Measurements from ENCODE around the gene ZBTB16. TPM values are rescaled to one million over a fixed set of nuclear protein-coding genes. Genes with fewer than 3 reads are reported as not detected.

ZBTB16 gene
- total RNA-seq, 1 experiment from 2014 or later = not detected

DNA sequence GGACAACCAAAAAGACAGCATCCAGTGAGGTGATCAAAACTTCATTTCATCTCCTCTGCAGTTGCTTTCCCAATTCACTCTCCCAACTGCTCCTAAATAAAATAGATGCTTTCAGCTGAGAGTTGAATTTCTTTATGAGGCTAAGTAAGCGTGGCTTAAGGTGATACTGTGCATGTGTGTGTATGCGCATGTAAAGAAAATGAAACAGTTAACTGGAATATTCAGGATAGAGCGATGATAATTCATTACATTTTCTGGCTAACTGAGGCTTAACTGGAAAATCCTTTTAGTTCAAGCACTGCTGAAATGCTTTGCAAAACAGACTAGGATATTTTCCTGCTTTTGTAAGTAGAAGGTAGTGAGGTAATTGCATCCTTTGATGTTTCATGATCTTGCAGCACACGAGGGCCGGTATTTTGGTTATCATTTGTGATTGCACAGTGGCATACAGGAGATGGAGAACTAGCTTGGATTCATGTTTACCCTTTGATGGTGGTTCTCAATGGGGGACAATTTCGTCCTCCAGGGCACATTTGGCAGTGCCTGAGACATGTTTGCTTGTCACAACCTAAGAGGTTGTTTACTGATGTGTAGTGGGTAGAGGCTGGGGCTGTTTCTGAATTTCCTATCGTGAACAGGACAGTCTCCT, 71.2 kb downstream of the ZBTB16 start:
- DNase-seq (ENCODE audit: low read depth) = no peak

DNA sequence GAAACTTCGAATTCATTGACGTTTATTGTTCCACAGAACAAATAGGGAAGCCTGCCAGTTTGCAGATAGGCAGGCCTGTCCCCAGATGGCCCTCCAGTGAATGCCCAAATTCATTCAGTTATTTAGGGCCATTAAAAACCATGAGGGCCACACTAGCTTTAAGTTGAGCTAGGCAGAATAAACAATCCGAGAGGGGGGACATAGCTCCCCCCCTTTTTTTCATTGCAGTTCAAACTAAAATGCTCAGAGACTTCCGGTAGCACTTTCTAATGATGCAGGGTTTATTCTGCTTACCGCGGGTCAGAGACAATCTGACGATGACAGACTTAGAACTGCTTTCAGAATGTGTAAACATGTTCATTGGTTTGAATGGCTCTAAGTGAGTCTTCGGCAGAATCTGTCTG, 72.0 kb downstream of the ZBTB16 start:
- DNase-seq (ENCODE audit: low read depth) = no peak

DNA sequence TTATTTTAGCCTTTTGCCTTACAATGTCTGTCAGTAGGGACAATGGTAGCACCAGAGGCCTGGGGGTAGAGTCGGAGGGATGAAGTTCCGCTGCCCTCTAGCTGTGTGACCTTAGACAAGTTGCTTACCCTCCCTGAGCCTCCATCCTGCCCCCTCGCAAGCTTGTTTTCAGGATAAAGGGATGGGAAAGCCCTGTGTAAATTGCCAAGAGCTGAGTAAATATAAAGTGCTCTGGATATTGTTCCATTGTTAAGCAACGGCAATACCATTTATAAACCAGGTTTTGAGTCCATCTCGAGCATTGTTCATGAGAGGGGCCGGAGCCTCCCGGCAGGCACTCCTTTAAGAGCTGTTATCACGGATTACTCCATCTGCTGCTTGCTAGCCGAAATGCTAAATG, 72.9 kb downstream of the ZBTB16 start:
- DNase-seq (ENCODE audit: low read depth) = no peak

DNA sequence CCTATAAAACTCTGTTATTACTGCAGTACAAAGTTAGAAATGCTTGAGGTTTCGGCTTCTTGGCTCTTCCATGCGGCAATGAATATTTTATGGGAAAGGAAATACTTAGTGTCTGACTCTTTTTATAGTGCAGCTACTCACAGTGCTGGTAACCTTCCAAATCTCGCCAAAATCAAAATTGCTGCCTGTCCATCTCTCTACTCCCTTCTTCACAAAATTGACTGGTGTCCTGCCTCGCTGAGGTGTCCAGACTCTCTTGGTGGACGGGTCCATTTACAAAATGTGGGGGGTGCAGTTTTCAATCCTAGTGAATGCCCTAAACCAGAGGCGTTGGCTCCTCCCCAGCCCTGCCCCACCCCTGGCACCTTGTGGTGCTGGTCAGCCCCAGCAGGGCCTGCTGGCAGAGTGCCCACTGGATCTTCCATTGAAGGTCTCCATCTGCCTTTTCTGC, 73.5 kb downstream of the ZBTB16 start:
- DNase-seq (ENCODE audit: low read depth) = peak; percentile 78

DNA sequence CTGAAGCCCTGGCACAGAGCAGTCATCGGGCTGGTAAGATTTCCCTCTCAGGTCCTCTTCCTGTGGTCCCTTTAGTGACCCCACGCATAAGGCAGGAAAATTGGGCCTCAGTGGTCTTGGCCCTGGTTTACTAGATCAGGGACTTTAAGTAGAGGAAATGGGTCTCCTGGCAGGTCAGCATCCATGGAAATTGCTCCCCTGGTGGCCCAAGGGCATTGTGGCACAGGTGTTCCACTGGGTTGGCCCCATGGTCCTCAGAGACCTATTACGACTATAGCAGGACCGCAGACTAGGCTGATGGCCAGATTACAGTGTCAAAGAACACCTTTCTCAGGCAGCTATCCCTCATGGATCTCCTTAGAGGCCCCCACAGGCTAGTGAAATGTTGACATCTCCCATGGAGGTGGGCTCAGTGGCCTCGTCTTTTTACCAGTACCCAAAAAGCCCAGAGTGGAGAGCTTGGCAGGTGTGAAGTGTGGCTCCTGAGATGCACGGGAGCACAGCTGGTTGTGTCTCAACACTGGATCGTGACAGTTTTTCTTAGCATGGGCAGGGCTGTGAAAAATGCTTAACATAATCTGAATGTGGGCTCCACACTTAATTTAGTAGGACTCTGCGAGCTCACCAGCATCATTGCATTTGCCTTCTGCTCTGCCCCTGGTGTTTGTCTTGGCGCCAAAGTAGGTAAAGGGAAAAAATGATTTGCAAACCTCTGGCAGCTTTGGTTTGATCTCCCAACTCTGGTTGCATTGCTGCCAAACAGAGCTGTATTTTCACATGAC, 74.2 kb downstream of the ZBTB16 start:
- DNase-seq (ENCODE audit: low read depth) = peak; percentile 12

DNA sequence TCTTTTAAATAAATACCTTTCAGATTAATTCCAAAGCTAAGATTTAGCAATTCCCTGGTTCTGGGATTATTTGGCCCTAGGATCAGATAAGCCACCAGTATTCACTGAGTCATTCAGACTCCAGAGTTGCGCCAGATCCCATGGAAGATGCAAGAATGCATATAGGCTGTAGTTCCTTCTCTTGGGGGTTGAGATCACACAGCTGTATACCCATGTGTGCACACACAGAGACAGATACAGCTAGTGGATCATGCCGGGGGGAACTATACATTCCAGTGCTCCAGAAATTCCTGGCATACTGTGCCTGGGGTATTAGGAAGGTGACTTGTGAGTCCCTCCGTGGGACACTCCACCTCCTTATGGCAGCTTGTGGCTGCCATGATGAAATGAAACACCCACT, 75.4 kb downstream of the ZBTB16 start:
- DNase-seq (ENCODE audit: low read depth) = peak; percentile 88

DNA sequence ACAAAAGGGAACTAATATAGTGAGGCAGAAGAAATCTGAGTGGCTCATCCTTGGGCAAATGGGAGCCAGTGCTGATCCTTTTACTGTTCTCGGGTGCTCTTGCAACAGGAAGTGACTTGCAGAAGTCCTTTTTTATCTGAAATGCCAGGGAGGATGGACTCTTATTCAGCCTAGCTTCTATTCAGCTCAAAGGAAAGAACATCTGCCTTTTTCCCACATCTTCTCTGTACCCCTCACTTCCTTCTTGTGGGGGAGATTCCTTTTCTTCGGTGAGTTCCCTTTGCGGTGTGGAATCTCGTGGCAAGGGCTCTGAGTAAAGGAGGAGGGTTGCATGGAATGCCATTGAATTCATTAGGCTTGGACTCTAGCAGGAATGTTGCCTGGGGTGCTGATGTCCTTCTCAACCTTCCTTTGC, 76.2 kb downstream of the ZBTB16 start:
- DNase-seq (ENCODE audit: low read depth) = peak; percentile 89

DNA sequence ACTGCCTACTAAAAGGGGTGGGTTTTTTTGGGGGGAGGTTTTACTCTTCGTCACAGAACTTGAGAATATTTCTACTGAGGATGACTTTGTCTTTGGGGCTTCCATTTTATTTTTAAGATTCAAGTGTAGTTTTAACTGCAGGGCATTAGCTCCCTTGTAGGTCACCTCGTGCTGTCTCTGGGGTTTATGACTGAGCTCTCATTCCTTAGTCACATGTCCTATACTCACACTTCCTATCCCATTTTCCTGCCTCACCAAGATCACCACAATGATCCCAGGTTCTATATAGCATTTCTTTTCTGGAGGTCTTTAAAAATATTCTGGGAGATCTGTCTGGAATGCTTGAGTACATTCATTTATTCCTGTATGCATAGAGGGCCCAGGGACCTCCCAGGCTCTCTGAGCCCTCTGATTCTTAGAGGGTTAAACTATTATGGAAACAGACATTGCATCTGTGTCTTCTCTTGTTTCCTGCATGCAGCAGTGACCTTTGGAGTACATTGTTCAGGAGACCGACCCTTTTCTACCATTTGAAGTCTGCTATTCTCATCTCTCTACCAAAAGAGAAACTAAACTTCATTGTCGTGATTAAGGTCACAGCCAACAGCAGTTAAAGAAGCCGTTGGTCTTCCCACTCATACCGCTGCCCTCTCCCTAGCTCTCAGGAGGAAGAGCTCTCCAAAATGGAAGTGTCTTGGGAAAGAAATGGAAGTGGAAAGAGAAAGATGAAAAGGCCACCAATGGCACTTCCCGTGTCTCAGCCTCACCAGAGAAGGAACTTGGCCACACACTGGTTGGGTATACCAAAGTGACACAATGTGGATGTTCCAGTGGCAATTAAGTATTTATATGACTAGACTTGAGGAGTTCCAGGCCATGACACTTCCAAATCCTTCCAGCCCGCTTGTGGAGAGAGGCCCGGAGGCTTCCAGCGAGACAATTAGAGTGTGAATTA, 77.5 kb downstream of the ZBTB16 start:
- DNase-seq (ENCODE audit: low read depth) = peak; percentile 25

DNA sequence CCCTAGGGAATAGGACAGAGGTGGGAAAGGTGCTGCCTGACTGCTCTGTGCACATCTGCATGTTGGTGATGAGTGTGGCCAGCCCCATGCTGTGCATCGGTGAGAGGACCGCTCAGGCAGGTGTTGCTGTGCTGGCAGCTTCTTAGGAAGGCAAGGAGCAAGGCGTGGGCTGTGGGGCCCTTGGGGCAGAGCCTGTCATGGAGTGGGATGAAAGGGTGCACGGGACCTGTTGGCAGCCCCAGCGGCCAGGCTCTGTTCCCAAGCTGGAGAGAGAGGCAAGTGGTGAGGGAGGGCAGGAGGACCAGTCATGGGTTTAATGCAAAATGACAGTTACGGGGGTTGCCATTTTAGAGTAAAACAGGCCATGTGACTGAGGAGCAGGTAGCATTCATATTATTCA, 78.3 kb downstream of the ZBTB16 start:
- DNase-seq (ENCODE audit: low read depth) = no peak

DNA sequence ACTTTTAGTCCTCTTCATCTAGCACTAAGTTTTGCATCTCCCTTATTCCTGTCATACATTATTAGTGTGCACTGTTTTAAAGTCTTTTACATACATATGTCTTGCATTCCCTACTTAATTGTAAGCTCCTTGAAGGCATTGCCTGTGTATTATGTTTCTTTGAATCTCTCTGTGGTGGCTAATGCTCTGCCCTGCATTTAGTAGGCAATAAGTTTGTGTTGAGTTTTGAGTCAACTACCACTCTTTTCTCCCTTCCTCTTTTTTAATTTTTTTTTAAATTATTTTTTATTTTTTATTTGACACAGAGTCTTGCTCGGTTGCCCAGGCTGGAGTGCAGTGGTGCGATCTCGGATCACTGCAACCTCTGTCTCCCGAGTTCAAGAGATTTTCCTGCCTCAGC, 78.9 kb downstream of the ZBTB16 start:
- no peak for DNase-seq (ENCODE audit: low read depth)

DNA sequence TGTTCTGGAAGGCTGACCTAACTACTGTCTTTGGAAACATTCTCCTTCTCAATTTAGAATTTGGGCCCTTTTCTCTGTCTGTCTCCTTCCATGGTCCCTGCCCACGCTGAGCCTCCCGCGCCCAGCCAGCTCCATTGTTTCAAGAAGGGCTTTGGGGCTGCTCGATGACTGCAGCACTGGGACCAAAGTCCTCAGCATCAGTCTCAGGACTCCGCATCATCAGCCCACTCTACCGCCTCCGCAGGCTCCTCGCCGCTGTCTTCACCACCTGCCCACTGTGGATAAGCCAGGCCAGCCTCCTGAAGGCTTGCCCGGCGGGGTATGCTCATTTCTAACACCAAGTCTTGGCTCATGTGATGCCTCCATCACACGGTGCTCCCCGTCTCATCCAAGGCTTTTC, 81.3 kb downstream of the ZBTB16 start:
- no peak for DNase-seq (ENCODE audit: low read depth)

DNA sequence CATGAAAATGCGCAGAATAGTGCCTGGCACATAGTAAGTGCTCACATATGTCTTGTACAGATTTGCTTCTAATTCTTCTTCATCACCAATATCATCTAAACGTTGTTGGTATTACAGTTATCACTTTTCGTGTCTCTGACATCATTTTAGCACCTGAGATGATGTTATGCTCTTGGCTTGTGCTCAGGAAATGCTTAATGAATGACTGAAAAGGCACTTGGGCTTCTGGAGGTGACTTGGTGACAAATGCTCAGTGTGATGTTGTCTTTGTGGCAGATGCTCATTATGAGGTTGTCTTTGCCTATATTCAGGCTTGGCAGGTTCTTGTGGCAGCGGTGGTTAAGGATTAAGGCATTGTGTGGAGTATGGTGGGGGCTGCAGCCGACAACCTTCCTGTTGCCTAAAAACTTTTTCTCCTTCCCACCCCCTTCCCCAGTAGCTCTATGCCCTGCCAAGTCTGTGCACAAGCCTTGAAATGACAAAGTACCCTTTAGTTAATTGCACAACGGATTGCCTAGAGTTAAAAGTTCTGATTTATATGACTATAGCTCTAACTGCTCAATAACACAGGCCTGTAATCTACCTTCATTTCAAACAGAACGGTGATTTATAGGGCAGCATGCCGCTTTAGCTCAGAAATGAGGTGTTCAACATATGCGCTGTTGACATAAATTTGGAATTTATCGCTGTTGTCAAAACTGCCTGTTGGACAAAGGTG, 82.5 kb downstream of the ZBTB16 start:
- no peak for DNase-seq (ENCODE audit: low read depth)

DNA sequence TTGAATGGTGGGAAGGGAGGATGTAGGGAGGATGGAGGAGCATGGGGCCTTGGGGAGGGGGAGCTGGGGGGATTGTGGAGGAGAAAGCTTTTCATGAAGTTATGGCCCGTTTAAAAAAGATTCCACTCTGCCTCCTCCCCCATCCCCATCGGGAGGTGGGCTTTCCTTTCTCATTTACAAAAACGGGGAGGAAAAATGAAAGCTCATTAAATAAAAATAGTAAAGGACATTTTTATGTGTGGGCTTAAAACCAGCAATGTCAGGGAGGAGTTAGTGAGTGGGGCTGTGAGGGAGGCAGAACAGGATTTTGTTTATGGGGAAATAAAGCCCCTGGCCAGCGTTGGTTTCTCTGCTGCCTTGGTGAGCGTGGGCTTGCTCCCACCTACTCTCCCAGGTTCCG, 83.2 kb downstream of the ZBTB16 start:
- no peak for DNase-seq (ENCODE audit: low read depth)

DNA sequence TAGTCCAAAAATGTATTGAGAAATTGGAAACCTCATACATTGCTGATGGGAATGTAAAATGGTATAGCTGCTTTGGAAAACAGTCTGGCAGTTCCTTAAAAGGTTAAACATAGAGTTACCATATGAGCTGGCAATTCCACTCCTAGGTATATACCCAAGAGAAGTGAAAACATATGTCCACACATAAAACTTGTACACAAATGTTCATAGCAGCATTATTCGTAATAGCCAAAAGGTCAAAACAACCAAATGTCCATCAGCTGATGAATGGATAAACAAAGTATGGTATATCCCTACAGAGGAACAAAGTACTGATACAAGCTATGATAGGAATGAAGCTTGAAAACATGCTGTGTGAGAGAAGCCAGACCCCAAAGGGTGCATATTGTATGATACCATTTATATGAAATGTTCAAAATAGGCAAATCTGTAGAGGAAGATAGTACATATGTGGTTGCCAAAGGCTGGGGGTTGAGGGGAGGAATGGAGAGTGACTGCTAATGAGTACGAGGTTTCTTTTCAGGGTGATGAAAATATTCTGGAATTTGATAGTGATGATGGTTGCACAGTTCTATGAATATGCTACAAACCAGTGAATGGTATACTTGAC, 85.8 kb downstream of the ZBTB16 start:
- no peak for DNase-seq (ENCODE audit: low read depth)

DNA sequence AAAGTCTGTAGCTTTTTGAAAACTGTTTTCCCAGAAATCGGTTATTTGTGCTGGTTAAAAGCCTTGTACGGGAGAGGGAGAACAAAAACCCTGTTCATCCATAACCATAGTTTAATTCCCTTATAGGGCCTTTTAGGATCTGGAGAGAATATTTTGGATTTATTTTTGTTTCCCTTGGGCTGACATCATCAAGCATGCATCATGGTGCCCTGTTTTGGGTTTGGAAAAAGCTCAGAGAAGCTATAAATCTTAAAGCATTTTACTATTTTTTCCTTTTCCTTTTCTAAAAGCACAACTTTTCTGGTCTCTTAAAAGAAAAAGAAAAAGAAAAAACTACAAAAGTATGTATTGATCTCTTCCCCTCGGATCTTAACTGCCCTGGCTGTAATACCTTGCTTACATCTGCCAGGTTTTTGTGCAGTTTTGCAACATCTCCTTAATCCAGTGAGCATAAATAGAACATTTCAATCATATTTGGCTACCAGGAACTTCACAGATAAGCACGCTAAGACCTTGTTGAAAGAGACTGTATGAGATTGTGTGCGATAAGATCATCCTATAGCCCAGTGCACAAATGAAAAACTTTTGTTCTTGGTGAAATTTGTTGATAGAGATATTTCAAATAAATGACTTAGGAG, 88.0 kb downstream of the ZBTB16 start:
- DNase-seq (ENCODE audit: low read depth) = no peak

DNA sequence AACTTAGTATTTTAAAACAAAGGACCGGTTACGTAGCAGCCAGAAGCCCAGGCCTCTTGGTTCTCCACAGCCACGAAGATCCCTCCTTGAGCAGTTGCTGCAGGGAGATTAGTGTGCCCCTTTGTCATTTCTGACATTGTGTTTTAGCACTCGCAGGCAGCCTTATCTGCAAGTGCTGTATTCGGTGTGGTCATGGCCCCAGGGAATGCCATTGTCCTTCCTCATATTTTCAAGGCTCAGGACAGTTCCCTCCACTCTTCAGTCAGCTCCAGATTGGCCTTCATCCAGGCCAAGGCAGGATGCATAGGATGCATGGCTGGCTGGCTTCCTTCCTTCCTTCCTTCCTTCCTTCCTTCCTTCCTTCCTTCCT, 88.5 kb downstream of the ZBTB16 start:
- peak; percentile 40 for DNase-seq (ENCODE audit: low read depth)

DNA sequence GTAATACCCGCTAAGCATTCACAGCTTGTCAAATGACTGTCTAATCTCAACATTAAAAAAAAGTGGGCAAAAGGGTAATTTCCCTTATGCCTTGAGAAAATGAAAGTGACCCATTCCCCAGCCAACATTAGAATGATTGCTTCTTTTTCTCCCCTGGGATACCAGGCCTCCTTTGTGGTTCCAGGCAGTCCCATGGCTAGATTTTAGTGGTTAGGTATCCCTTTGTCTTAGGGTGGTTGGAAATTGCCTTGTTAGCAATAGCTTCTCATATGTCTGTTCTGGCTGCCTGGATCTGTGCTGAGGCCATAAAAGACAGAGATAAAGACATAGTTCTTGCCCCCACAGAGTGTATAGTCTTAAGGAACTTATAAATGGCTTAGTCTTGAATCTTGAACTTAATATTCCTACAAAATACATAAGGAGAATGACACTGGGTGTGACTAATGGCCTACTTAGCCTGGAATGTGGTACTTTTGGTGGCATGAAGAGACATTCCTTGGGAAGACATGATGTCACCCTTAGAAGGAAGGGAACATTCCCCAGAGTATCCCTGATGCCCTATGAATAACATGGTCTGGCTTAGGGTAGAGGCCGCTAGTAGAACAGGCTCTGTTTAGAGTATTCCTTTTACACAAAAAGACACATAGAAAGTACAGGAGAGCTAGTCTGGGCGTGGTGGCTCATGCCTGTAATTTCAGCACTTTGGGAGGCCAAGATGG, 90.3 kb downstream of the ZBTB16 start:
- DNase-seq (ENCODE audit: low read depth) = no peak

DNA sequence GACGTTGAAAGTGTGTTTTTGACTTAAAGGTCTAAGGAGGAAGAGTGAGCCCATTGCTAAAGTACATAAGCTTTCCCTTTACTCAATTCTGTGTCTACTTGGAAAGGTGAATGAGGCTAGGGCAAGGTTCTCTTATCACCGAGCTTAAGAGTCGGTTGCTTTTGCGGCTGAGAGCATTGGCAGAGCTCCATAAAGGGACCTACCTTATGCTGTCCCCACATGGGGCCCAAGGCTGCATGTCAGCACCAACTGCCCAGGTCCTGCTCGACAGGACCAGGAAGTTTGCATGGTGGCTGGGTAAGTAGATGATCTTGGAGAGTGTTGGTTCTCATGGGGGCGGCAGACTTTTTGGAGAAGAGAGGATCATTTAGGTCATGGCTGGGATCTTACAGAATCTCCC, 91.2 kb downstream of the ZBTB16 start:
- DNase-seq (ENCODE audit: low read depth) = no peak

DNA sequence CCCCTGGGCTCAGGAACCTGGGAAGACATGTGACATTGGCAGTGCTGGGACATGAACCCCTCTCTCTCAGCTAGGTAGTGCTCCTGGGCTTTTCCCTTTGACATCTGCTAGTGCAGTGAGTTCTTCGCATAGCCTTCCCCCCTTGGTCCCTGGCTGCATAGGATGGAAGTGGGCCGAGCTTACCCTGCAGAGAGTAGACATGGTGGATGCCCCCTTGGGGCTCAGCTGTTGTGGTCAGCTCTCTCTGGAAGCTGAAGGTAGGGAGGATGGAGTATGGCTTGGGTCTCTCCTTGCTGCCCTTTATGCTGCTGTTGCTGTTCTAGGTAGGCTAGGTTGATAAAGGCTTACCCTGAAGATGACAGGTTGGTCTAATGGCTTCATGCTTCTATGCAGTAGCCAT, 92.1 kb downstream of the ZBTB16 start:
- no peak for DNase-seq (ENCODE audit: low read depth)

DNA sequence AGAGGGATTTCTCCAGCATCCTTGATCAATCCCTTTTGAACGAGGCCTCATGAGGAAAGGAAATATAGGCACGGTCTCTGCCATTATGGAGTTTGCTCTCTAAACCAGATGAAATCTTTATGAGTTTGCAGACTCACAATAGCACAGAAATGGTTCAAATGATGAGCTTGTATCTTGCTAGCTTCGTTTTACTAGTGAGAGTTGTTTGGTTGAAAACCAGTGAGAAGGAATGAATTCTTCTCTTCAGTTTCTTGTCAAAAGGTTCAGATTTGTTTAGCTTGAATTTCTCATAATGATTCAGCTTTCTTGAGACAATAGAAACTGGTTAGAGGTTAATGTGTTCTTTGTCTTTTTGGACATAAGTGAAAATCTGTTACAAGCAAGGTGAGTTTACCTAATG, 92.7 kb downstream of the ZBTB16 start:
- no peak for DNase-seq (ENCODE audit: low read depth)
